HepG2 (cell line): ENCODE results near the gene PYGO2. TPM values are rescaled to one million over a fixed set of nuclear protein-coding genes. Genes with fewer than 3 reads are reported as not detected.

Source experiments
- AFF4 ChIP-seq: sonication (generic); formaldehyde crosslinking; IDR thresholded peaks from 2 replicates; pipeline ENCODE4 v1.4.0; 2020; ENCODE audit warnings: missing genetic modification reagents
- ARID5B ChIP-seq: IDR thresholded peaks from 2 replicates; pipeline ENCODE4 v1.4.0; 2020; ENCODE audit warnings: mild to moderate bottlenecking, missing genetic modification reagents
- CENPT ChIP-seq: sonication (generic); formaldehyde crosslinking; IDR thresholded peaks from 2 replicates; pipeline ENCODE4 v1.8.0; 2022; ENCODE audit warnings: low read depth, mild to moderate bottlenecking, moderate library complexity, missing genetic modification reagents
- CHD4 ChIP-seq: fragments of 200-600 bp; sonication (generic); IDR thresholded peaks from 2 replicates; pipeline ENCODE4 v1.7.0; 2017; ENCODE audit warnings: mild to moderate bottlenecking, low read length, borderline replicate concordance
- ETS1 ChIP-seq: sonication (generic); formaldehyde crosslinking; IDR thresholded peaks from 2 replicates; pipeline ENCODE4 v1.4.0; 2020; ENCODE audit warnings: missing genetic modification reagents
- IKZF5 ChIP-seq: IDR thresholded peaks from 2 replicates; pipeline ENCODE4 v1.6.1; 2018; ENCODE audit warnings: missing genetic modification reagents, mild to moderate bottlenecking, missing compliant biosample characterization
- NBN ChIP-seq: fragments of 450-650 bp; conservative IDR thresholded peaks from 2 replicates; pipeline ENCODE4 v1.6.1; 2017
- NCOA1 ChIP-seq: sonication (generic); formaldehyde crosslinking; IDR thresholded peaks from 2 replicates; pipeline ENCODE4 v1.9.0; 2021; ENCODE audit warnings: missing genetic modification reagents
- SMC3 ChIP-seq: IDR thresholded peaks from 2 replicates; pipeline ENCODE4 v1.6.1; 2011; ENCODE audit warnings: low read length, improper control_type of control experiment
- STAG1 ChIP-seq: sonication (generic); formaldehyde crosslinking; IDR thresholded peaks from 2 replicates; pipeline ENCODE4 v1.4.0; 2020; ENCODE audit warnings: missing genetic modification reagents
- TOE1 ChIP-seq: sonication (generic); formaldehyde crosslinking; IDR thresholded peaks from 2 replicates; pipeline ENCODE4 v1.4.0; 2020; ENCODE audit warnings: mild to moderate bottlenecking, missing genetic modification reagents
- U2AF1 ChIP-seq: fragments of 200-400 bp; formaldehyde crosslinking; optimal IDR thresholded peaks from 2 replicates; pipeline ENCODE3; 2017; ENCODE audit warnings: mild to moderate bottlenecking, low read depth, low read length
- ZFP36L1 ChIP-seq: sonication (generic); formaldehyde crosslinking; IDR thresholded peaks from 2 replicates; pipeline ENCODE4 v1.8.0; 2022; ENCODE audit warnings: mild to moderate bottlenecking, missing genetic modification reagents, moderate library complexity
- ZKSCAN5 ChIP-seq: sonication (generic); formaldehyde crosslinking; IDR thresholded peaks from 2 replicates; pipeline ENCODE4 v1.5.1; 2020; ENCODE audit warnings: mild to moderate bottlenecking, missing genetic modification reagents
- ZNF230 ChIP-seq: sonication (generic); formaldehyde crosslinking; IDR thresholded peaks from 2 replicates; pipeline ENCODE4 v1.4.0; 2020; ENCODE audit warnings: mild to moderate bottlenecking, missing genetic modification reagents
- ZNF414 ChIP-seq: sonication (generic); formaldehyde crosslinking; IDR thresholded peaks from 2 replicates; pipeline ENCODE4 v1.5.0; 2020; ENCODE audit warnings: missing genetic modification reagents
- ZNF547 ChIP-seq: sonication (generic); formaldehyde crosslinking; IDR thresholded peaks from 2 replicates; pipeline ENCODE4 v1.5.1; 2020; ENCODE audit warnings: mild to moderate bottlenecking, missing genetic modification reagents
- ZNF598 ChIP-seq: sonication (generic); formaldehyde crosslinking; IDR thresholded peaks from 2 replicates; pipeline ENCODE4 v1.5.1; 2020; ENCODE audit warnings: mild to moderate bottlenecking, missing genetic modification reagents, borderline replicate concordance
- ZNF670 ChIP-seq: sonication (generic); formaldehyde crosslinking; IDR thresholded peaks from 2 replicates; pipeline ENCODE4 v1.8.0; 2022; ENCODE audit warnings: mild to moderate bottlenecking, missing genetic modification reagents, borderline replicate concordance
- polyA plus RNA-seq, 8 experiments: library from polyadenylated mRNA; depleted of rRNA in 3 of 8; stranded (reverse) in 7 of 8; unstranded in 1 of 8; fragments of >200 nt; fragmentation: Illumina TruSeq in 4 of 8; extraction: Trizol in 4 of 8; gene quantifications; 2 replicates each; pipeline versions ENCODE4 v1.2.1 to v1.2.3, GENCODE V29; 2011 to 2016; ENCODE audit warnings: low read depth in 4 of 8, missing spikeins in 1 of 8, mixed read lengths in 1 of 8; ENCODE audit not compliant: insufficient read depth in 1 of 8
- total RNA-seq, 5 experiments: library from RNA; depleted of rRNA; stranded (reverse); fragments of >200 nt; fragmentation: Illumina TruSeq; extraction: Trizol; gene quantifications; 2 replicates each; pipeline ENCODE4 v1.2.3, GENCODE V29; 2016; ENCODE audit warnings: low read depth in 1 of 5

Gene PYGO2
- total and polyA plus RNA-seq, 2 of the 13 experiments (the other 11 are each of a cell fraction or from before 2014, with no cell fraction given): 20.3 to 21.8 TPM

- TF ChIP-seq AFF4 (no peak), NBN (no peak), ZNF414 (no peak), U2AF1 (no peak), ZFP36L1 (CRISPR knock-in tag) (no peak), TOE1 (CRISPR knock-in tag) (0 out of 2 replicates have a peak, but pooled peaks have one; percentile 17), SMC3 (no peak), STAG1 (CRISPR knock-in tag) (no peak), ZKSCAN5 (CRISPR knock-in tag) (no peak), CHD4 (no peak), ZNF670 (CRISPR knock-in tag) (no peak), ETS1 (CRISPR knock-in tag) (no peak), IKZF5 (peak; percentile 39; the same call in 1 of the 2 replicates), CENPT (no peak), NCOA1 (CRISPR knock-in tag) (no peak), ZNF230 (no peak), ZNF547 (CRISPR knock-in tag) (no peak), ARID5B (CRISPR knock-in tag) (0 out of 2 replicates have a peak, but pooled peaks have one; percentile 9), ZNF598 (CRISPR knock-in tag) (no peak)
These were observed 11.9 kb upstream of the PYGO2 start (continued) for GRCh38 chr1:154973344-154974101.
